IMR-90 (cell line): ENCODE results near the gene RAD17. TPM values are rescaled to one million over a fixed set of nuclear protein-coding genes. Genes with fewer than 3 reads are reported as not detected.
"Not testable (repeated sequence)": the region's sequence is repeated elsewhere in the genome, so short reads cannot be mapped to it uniquely, and the experiment has no call there.

Experiments used
- ATAC-seq: fragments of 200-7000 bp; cut with Tn5 transposase; 2 replicates; pipeline ENCODE4 v1.9.1; 2020; ENCODE audit warnings: low read depth, mild to moderate bottlenecking, moderate library complexity
- BruUV-seq: library from RNA; stranded (reverse); fragments of 400-500 nt; replicated peaks from 2 replicates; lab custom pipeline; 2021; lab: Mats Ljungman, UMichigan
- CTCF ChIA-PET: fragments of 300-600 bp; formaldehyde crosslinking; extraction: SDS; loops from one replicate; lab custom pipeline; 2021; ENCODE audit warnings: antibody characterized with exemption; lab: Yijun Ruan, JAX
- POLR2A ChIA-PET: fragments of 300-600 bp; sonication (Branson Sonifier 250); formaldehyde crosslinking; loops from one replicate; lab custom pipeline; 2022; ENCODE audit warnings: antibody characterized with exemption; ENCODE audit not compliant: unreplicated experiment; lab: Charles Lee
- DNase-seq: peaks from one replicate; pipeline ENCODE4 v3.0.0; 2013
- H2AFZ ChIP-seq: replicated peaks from 2 replicates; pipeline ENCODE3; 2013; ENCODE audit warnings: low read length, mild to moderate bottlenecking; ENCODE audit not compliant: poor library complexity
- H2AK5ac ChIP-seq: 2 replicates; pipeline ENCODE4 v1.6.1; 2013; ENCODE audit warnings: low read depth, low read length, inconsistent platforms
- H2AK9ac ChIP-seq: replicated peaks from 2 replicates; pipeline ENCODE3; 2013; ENCODE audit warnings: mild to moderate bottlenecking, low read depth, low read length, moderate library complexity; ENCODE audit not compliant: poor library complexity
- H2BK120ac ChIP-seq: 2 replicates; pipeline ENCODE4 v1.6.1; 2013; ENCODE audit warnings: low read depth, low read length, inconsistent platforms
- H2BK15ac ChIP-seq: 3 replicates; pipeline ENCODE4 v1.6.1; 2013; ENCODE audit warnings: low read depth, low read length, inconsistent platforms
- H2BK20ac ChIP-seq: 2 replicates; pipeline ENCODE4 v1.6.1; 2013; ENCODE audit warnings: low read depth, mild to moderate bottlenecking, inconsistent platforms, low read length, moderate library complexity
- H2BK5ac ChIP-seq: 2 replicates; pipeline ENCODE4 v1.6.1; 2013; ENCODE audit warnings: mild to moderate bottlenecking, low read depth, low read length, inconsistent platforms; ENCODE audit not compliant: poor library complexity, severe bottlenecking
- H3K14ac ChIP-seq: replicated peaks from 2 replicates; pipeline ENCODE4 v1.6.1; 2013; ENCODE audit warnings: low read depth, low read length, inconsistent platforms
- H3K18ac ChIP-seq: 2 replicates; pipeline ENCODE4 v1.6.1; 2013; ENCODE audit warnings: low read depth, low read length, control low read depth
- H3K23ac ChIP-seq: 2 replicates; pipeline ENCODE4 v1.6.1; 2013; ENCODE audit warnings: low read depth, low read length, inconsistent platforms
- H3K27ac ChIP-seq: 2 replicates; pipeline ENCODE4 v1.5.1; 2013; ENCODE audit warnings: mild to moderate bottlenecking, control low read depth, low read length; ENCODE audit not compliant: insufficient read depth
- H3K27me3 ChIP-seq: 2 replicates; pipeline ENCODE4 v1.6.1; 2013; ENCODE audit warnings: low read length; ENCODE audit not compliant: control insufficient read depth, insufficient read depth
- H3K36me3 ChIP-seq: 2 replicates; pipeline ENCODE4 v1.6.1; 2013; ENCODE audit warnings: low read length, mixed read lengths; ENCODE audit not compliant: control insufficient read depth, insufficient read depth
- H3K4ac ChIP-seq: 2 replicates; pipeline ENCODE4 v1.6.1; 2013; ENCODE audit warnings: low read depth, low read length, inconsistent platforms
- H3K4me1 ChIP-seq: 2 replicates; pipeline ENCODE4 v1.6.1; 2013; ENCODE audit warnings: low read length, mixed read lengths; ENCODE audit not compliant: control insufficient read depth, insufficient read depth
- H3K4me2 ChIP-seq: 2 replicates; pipeline ENCODE4 v1.6.1; 2013; ENCODE audit warnings: low read depth, mild to moderate bottlenecking, control low read depth, low read length, moderate library complexity
- H3K4me3 ChIP-seq: 2 replicates; pipeline ENCODE4 v1.5.1; 2013; ENCODE audit warnings: low read depth, mild to moderate bottlenecking, control low read depth, low read length, moderate library complexity; ENCODE audit not compliant: insufficient read depth
- H3K56ac ChIP-seq: 2 replicates; pipeline ENCODE4 v1.6.1; 2013; ENCODE audit warnings: low read length, inconsistent platforms; ENCODE audit not compliant: insufficient read depth; ENCODE audit errors: extremely low read depth
- H3K79me1 ChIP-seq, 2 experiments: 2 replicates each; pipeline ENCODE4 v1.6.1; 2013; ENCODE audit warnings: low read length in 2 of 2, inconsistent platforms in 1 of 2, low read depth in 1 of 2
- H3K9ac ChIP-seq: 2 replicates; pipeline ENCODE4 v1.6.1; 2013; ENCODE audit warnings: low read depth, low read length, control low read depth
- H3K9me1 ChIP-seq: 2 replicates; pipeline ENCODE4 v1.6.1; 2013; ENCODE audit warnings: low read length, inconsistent platforms; ENCODE audit not compliant: insufficient read depth
- H3K9me3 ChIP-seq: 2 replicates; pipeline ENCODE4 v1.6.1; 2013; ENCODE audit warnings: low read length; ENCODE audit not compliant: control insufficient read depth, insufficient read depth
- H4K20me1 ChIP-seq: 2 replicates; pipeline ENCODE4 v1.6.1; 2013; ENCODE audit warnings: low read length, inconsistent platforms; ENCODE audit not compliant: insufficient read depth
- H4K5ac ChIP-seq: 2 replicates; pipeline ENCODE4 v1.6.1; 2013; ENCODE audit warnings: mild to moderate bottlenecking, low read depth, low read length, control low read depth
- H4K8ac ChIP-seq, 2 experiments: 2 replicates each; pipeline ENCODE4 v1.6.1; 2013; ENCODE audit warnings: low read depth in 2 of 2, low read length in 2 of 2, control low read depth in 1 of 2, inconsistent platforms in 1 of 2
- H4K91ac ChIP-seq: 2 replicates; pipeline ENCODE4 v1.6.1; 2013; ENCODE audit warnings: low read depth, low read length, inconsistent platforms; ENCODE audit not compliant: insufficient read depth
- BHLHE40 ChIP-seq: fragments of 150-350 bp; IDR thresholded peaks from 2 replicates; pipeline ENCODE4 v1.6.1; 2016; ENCODE audit warnings: mild to moderate bottlenecking, low read depth, low read length
- CEBPB ChIP-seq: IDR thresholded peaks from 2 replicates; pipeline ENCODE4 v1.6.1; 2012; ENCODE audit warnings: low read depth, low read length, improper control_type of control experiment
- CTCF ChIP-seq: conservative IDR thresholded peaks from 2 replicates; pipeline ENCODE4 v1.5.1; 2012; ENCODE audit warnings: mild to moderate bottlenecking, low read depth, low read length, improper control_type of control experiment
- FOS ChIP-seq: fragments of 150-350 bp; IDR thresholded peaks from 2 replicates; pipeline ENCODE4 v1.6.1; 2016; ENCODE audit warnings: low read depth, low read length
- MAFK ChIP-seq: IDR thresholded peaks from 2 replicates; pipeline ENCODE4 v1.6.1; 2012; ENCODE audit warnings: low read depth, low read length, improper control_type of control experiment
- MAZ ChIP-seq: IDR thresholded peaks from 2 replicates; pipeline ENCODE4 v1.6.1; 2012; ENCODE audit warnings: low read depth, mild to moderate bottlenecking, low read length, improper control_type of control experiment, moderate library complexity, borderline replicate concordance
- RAD21 ChIP-seq: IDR thresholded peaks from 2 replicates; pipeline ENCODE4 v1.6.1; 2012; ENCODE audit warnings: low read length, improper control_type of control experiment
- WGBS, 2 experiments: methylation state at CpG; one replicate each; pipeline versions ENCODE4 v1.1.5 to v1.1.7; 2013; ENCODE audit warnings: missing lambda C conversion rate in 2 of 2; ENCODE audit not compliant: insufficient read length in 1 of 2; ENCODE audit errors: extremely low coverage in 2 of 2; 5-methylcytosine and 5-hydroxymethylcytosine counted together
- dilution Hi-C: fragments of 300-500 bp; cut with HindIII; formaldehyde crosslinking; loops from one replicate; pipeline ENCODE4 v1.14.3; 2018; ENCODE audit warnings: low sequenced_read_pairs; ENCODE audit not compliant: unreplicated experiment
- in situ Hi-C: fragments of 300-500 bp; cut with MboI; formaldehyde crosslinking; loops from 3 replicates; pipeline ENCODE4 v1.14.3; 2019; ENCODE audit warnings: low sequenced_read_pairs, inconsistent platforms, mixed read lengths
- intact Hi-C: fragments of 100-400 bp; cut with micrococcal nuclease; formaldehyde crosslinking; loops from 2 replicates; pipeline ENCODE4 v1.10.0; 2022
- polyA plus RNA-seq, 3 experiments: library from polyadenylated mRNA; depleted of rRNA; stranded (reverse); fragments of >200 nt; gene quantifications; 2 replicates each; pipeline ENCODE4 v1.2.3, GENCODE V29; 2012; ENCODE audit warnings: low replicate concordance in 1 of 3
- total RNA-seq: library from RNA; depleted of rRNA; stranded (reverse); fragments of >200 nt; gene quantifications from 2 replicates; pipeline ENCODE4 v1.2.3, GENCODE V29; 2012

RAD17 gene
- total and polyA plus RNA-seq, 2 of the 4 experiments (the other 2 are of a cell fraction), result 10.9 to 11.4 TPM

- DNase-seq, result peak; percentile 96
- H3K4me3 ChIP-seq, result no peak overlapping the region
- H3K4ac ChIP-seq, result no peak overlapping the region
- dilution Hi-C loops (no loop called here), intact Hi-C loops (no loop called here), in situ Hi-C loops (no loop called here)
- H3K4me1 ChIP-seq, result no peaks in the 10 kb centered on the region
- H3K14ac ChIP-seq, result no peak overlapping the region
- WGBS, 2 experiments, result 0% methylated on average over 1 of the region's 1 CpG; no CpG with 5 or more reads in 1 of the 2 experiments
- no peak overlapping the region for H4K91ac ChIP-seq
- H3K56ac ChIP-seq, result no peak overlapping the region
- H3K79me1 ChIP-seq, result no peaks in the 10 kb centered on the region
- H3K18ac ChIP-seq, result no peak overlapping the region
- H4K8ac ChIP-seq, result no peak overlapping the region
- H3K4me2 ChIP-seq, result no peak overlapping the region
- no peak overlapping the region for H2BK120ac ChIP-seq
- H3K27ac ChIP-seq, result no peak overlapping the region
- peak; percentile 81 for ATAC-seq
- ChIA-PET POLR2A (no interaction called here), CTCF (no interaction called here)
- no TSS peak for BruUV-seq
- H2BK20ac ChIP-seq, result no peak overlapping the region
- no peak overlapping the region for H2BK15ac ChIP-seq
- peaks cover 1% of the 10 kb centered on the region; the same call in 1 of the 2 replicates for H3K27me3 ChIP-seq
- no peaks in the 10 kb centered on the region for H3K9me3 ChIP-seq
- H3K9me1 ChIP-seq, result no peaks in the 10 kb centered on the region
- H2AK5ac ChIP-seq, result no peak overlapping the region
- no peak overlapping the region for H4K5ac ChIP-seq
- H3K23ac ChIP-seq, result no peak overlapping the region
- no peak overlapping the region for H2AK9ac ChIP-seq
- no peak overlapping the region for H2BK5ac ChIP-seq
- H2AFZ ChIP-seq, result no peak overlapping the region
- no peak overlapping the region for H3K9ac ChIP-seq
- no peak for TF ChIP-seq BHLHE40
- TF ChIP-seq FOS, result peak; percentile 51; the same call in 1 of the 2 replicates
- TF ChIP-seq MAZ, result no peak
- TF ChIP-seq MAFK, result no peak
- TF ChIP-seq CTCF, result no peak
- TF ChIP-seq CEBPB, result peak; percentile 31; the same call in 1 of the 2 replicates
- TF ChIP-seq RAD21, result no peak
- H3K36me3 ChIP-seq, result no peaks in the 10 kb centered on the region
- H4K20me1 ChIP-seq, result no peaks in the 10 kb centered on the region
Observed at GRCh38 chr5:69450116-69450515, 80.5 kb downstream of the RAD17 start.

- H2BK120ac ChIP-seq, dilution Hi-C loops, H2AK5ac ChIP-seq, H3K4me1 ChIP-seq, H3K14ac ChIP-seq, H2AK9ac ChIP-seq, DNase-seq, H4K8ac ChIP-seq, H3K4me2 ChIP-seq, H4K91ac ChIP-seq, H2BK20ac ChIP-seq, H3K9me1 ChIP-seq, H2BK5ac ChIP-seq, ATAC-seq, H3K4me3 ChIP-seq, H3K27me3 ChIP-seq, H3K4ac ChIP-seq, H3K27ac ChIP-seq, POLR2A ChIA-PET, H3K9ac ChIP-seq, H3K23ac ChIP-seq, H3K36me3 ChIP-seq, intact Hi-C loops, H4K20me1 ChIP-seq, H2AFZ ChIP-seq, H3K9me3 ChIP-seq, H3K79me1 ChIP-seq, H2BK15ac ChIP-seq, in situ Hi-C loops, BruUV-seq, CTCF ChIA-PET, H4K5ac ChIP-seq, H3K56ac ChIP-seq, H3K18ac ChIP-seq: not testable (repeated sequence)
- 100% methylated on average over 5 of the region's 8 CpGs; no CpG with 5 or more reads in 1 of the 2 experiments for WGBS, 2 experiments
Observed at GRCh38 chr5:69450527-69450926, 80.9 kb downstream of the RAD17 start.
